SU-DHL-6 (cell line): Measurements from ENCODE around the gene ANXA2R.

ENCODE experiments used
- EZH2phosphoT487 ChIP-seq: fragments of 200-600 bp; sonication (generic), shearing (Covaris generic); conservative IDR thresholded peaks from 2 replicates; pipeline ENCODE4 v1.6.1; 2018; ENCODE audit warnings: mild to moderate bottlenecking, antibody characterized with exemption, low read length, moderate library complexity, mixed read lengths
- TF ChIP-seq, protein P1 (sequence below): fragments of 200-600 bp; sonication (generic); IDR thresholded peaks from one replicate; pipeline ENCODE4 v1.5.1; 2017; ENCODE audit warnings: antibody characterized with exemption, mild to moderate bottlenecking, low read length, moderate library complexity; ENCODE audit not compliant: insufficient read depth, poor library complexity, severe bottlenecking

DNA sequence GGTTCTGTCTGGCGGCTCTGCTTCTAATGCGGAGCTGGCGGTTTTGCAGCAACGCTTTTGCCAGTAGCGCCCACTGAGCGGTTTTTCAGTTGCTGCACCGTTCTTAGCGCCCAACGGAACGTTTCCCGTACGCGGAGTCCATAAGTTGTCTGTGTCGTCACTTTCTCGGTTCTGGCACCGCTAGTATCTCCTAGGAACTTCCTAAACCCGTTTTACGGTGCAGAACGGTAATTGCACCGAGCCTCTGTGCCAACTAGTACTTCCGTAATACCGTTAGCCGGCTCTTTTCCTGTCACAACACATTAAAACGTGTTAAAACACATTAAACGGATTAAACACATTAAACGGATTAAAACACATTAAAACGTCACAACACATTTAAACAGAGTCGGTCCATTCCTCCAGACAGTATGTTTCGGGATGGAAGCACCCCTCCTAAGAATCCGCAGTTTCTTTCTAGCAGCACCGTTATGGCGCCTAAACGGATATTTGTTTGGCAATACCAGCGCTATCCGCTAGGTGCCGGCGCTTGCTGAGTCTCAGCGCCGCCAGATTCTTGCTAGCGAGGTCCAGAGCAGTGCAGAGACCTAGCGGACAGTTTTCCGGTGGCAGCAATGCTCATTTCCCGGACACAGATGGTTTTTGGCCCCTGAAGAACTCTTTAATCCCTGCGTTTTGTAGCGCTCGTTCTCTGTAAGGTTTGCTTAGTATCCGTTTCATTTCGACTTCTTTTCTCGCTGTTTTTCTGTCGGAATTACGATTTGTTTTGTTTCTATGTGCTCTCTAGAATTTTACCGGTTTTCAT, 45.4 kb downstream of the ANXA2R start:
- TF ChIP-seq, protein P1, sequence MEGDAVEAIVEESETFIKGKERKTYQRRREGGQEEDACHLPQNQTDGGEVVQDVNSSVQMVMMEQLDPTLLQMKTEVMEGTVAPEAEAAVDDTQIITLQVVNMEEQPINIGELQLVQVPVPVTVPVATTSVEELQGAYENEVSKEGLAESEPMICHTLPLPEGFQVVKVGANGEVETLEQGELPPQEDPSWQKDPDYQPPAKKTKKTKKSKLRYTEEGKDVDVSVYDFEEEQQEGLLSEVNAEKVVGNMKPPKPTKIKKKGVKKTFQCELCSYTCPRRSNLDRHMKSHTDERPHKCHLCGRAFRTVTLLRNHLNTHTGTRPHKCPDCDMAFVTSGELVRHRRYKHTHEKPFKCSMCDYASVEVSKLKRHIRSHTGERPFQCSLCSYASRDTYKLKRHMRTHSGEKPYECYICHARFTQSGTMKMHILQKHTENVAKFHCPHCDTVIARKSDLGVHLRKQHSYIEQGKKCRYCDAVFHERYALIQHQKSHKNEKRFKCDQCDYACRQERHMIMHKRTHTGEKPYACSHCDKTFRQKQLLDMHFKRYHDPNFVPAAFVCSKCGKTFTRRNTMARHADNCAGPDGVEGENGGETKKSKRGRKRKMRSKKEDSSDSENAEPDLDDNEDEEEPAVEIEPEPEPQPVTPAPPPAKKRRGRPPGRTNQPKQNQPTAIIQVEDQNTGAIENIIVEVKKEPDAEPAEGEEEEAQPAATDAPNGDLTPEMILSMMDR = peak; percentile 75
- TF ChIP-seq EZH2phosphoT487 = no peak
